Superior temporal gyrus (tissue), 1 donor: ENCODE measurements around the gene ARF1.

Source experiments
- DNase-seq: peaks from one replicate; pipeline ENCODE4 v3.0.0-alpha.2; 2016; ENCODE audit errors: extremely low spot score

The ARF1 gene

GRCh38 chr1:228087771-228088251, 5.3 kb downstream of the ARF1 start:
- DNase-seq: no peak

- DNase-seq: no peak
Observed at GRCh38 chr1:228088586-228089498, 6.3 kb downstream of the ARF1 start.

DNA sequence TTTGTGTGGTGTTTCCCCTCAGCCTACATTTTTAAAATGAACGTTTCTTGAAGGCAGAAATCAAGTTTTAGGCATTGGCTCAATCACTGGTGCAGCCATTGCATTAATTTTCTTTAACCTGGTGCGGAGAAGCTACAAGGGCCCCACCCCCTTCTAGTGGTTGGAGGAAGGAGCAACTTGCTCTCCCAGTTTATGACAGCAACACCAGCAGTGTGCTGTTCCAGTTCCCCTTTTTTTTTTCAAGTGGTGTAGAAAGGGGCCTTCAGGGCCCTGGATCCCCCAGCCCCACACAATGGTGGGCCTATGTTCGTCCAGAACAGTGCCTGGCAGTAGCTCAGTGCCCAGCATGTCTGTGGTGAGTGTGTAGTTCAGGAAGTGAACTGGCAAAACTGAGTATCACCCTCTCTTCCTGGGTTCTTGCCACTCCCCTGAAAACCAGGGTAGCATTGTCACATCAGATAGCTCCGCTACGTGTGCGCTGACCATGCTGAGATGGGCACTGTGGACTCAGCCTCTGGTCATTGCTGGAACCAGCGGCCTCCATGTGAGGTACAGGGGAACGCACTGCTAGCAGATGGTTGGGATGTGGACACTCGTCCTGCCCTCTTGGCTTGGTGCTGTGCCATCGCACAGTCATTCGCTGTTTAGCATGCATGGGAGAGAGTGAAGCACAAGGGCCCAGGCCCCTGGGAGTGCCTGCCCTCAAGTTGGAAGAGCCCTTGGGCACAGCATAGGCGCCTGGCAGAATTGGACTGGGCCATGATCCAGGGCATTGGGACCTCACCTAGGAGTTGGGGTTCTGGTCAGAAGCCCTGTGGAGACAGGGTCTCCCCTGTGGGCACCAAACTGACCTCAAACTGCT, 7.2 kb downstream of the ARF1 start:
- no peak for DNase-seq

GRCh38 chr1:228090613-228091081, 8.1 kb downstream of the ARF1 start:
- DNase-seq: no peak

DNA sequence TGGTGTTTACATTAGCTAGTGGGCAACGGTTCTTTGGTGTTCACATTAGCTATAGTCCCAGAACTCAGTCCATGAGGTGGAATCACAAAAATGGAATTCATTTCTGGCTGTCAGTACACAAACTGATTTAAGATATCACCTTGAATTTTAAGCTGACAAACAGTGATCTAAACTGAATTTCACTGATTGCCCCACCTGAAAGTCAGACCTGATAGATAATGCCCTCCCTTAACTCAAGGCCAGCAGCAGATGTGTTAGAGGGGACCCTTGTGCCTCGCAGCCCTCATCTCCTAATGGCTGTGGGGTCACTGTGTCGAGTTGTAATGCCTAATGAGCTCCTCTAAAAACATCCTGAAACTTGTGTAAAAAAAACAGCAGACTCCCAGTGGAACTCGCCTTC, 8.6 kb downstream of the ARF1 start:
- no peak for DNase-seq

- no peak for DNase-seq
Observed at GRCh38 chr1:228092342-228093049, 10.0 kb downstream of the ARF1 start.

DNA sequence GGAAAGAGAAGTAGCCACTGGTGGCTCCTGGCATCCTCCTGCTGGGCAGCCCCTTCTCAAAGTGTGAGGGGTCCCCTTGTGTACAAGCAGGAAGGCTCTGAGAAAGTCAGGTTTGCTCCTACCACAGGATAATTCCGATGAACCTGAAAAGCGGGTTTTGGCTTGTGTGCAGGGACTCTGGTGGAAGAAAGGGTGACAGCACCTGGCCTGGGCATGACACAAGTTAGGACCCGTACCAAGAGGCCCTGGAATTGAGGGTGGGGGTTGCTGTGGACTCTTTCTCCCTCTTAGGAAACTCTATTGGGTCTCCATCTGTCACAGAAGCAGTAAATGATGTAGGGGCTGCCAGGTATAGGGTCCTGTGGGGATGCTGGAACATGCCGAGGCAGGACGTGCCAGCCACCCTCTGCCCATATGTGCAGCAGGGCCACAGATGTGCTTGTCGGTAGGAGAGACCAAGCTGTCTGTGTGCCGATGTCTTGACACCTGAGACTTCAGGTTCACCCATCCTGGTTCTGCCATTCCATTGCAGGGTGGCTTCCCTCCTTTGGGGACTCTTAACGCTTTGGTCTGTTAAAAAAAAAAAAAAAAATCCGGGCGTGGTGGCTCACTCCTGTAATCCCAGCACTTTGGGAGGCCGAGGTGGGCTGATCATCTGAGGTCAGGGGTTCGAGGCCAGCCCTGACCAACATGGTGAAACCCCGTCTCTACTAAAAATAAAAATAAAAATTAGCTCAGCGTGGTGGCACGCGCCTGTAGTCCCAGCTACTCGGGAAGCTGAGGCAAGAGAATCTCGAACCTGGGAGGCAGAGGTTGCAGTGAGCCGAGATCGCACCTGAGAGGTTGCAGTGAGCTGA, 10.8 kb downstream of the ARF1 start:
- no peak for DNase-seq

- DNase-seq: no peak
Observed at GRCh38 chr1:228094432-228095016, 12.0 kb downstream of the ARF1 start.

DNA sequence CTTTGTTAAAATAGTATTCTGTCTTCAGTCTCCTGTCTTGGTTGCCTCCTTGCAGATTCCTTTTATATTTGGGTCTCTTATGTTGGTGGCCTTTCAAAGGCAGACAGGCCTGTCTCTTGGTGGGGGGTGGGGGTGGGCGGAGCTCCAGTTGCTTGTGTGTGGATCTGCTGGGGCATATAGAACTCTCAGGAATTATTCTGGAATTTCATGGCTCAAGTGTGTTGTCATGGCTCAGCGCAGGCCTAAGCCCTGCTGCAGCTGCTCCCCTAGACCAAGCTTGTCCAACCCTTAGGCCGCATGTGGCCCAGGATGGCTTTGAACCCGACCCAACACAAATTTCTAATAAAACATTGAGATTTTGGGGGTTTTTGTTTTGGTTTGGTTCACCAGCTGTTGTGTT, 12.7 kb downstream of the ARF1 start:
- no peak for DNase-seq

GRCh38 chr1:228095938-228096337, 13.4 kb downstream of the ARF1 start:
- DNase-seq: no peak

GRCh38 chr1:228096416-228097332, 14.2 kb downstream of the ARF1 start:
- no peak for DNase-seq

- DNase-seq: no peak
Observed at GRCh38 chr1:228097333-228098081, 15.0 kb downstream of the ARF1 start.

DNA sequence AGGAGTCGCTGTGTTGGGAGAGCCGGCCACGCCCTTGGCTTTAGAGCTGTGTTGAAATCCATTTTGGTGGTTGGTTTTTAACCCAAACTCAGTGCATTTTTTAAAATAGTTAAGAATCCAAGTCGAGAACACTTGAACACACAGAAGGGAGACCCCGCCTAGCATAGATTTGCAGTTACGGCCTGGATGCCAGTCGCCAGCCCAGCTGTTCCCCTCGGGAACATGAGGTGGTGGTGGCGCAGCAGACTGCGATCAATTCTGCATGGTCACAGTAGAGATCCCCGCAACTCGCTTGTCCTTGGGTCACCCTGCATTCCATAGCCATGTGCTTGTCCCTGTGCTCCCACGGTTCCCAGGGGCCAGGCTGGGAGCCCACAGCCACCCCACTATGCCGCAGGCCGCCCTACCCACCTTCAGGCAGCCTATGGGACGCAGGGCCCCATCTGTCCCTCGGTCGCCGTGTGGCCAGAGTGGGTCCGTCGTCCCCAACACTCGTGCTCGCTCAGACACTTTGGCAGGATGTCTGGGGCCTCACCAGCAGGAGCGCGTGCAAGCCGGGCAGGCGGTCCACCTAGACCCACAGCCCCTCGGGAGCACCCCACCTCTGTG, 15.9 kb downstream of the ARF1 start:
- no peak for DNase-seq

GRCh38 chr1:228099331-228099732, 16.8 kb downstream of the ARF1 start:
- DNase-seq: no peak

GRCh38 chr1:228100822-228101613, 18.5 kb downstream of the ARF1 start:
- no peak for DNase-seq

DNA sequence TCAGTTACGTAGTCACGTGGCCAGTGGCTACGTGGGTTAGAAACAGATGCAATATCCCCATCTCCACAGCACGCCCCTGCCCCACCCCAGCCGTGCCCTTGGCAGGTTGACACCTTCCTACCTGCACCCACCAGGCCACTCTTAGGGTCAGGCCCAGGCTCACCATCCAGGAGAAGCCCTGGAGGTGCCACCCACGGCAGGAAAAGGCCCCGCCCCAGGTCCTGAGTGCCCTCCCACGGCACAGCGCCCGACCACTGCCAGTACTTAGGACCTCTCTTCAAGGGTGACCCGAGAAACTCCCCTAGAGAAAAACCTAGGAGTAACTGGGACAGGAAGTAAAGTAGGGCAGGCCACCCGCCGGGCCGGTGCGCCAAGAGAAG, 19.1 kb downstream of the ARF1 start:
- no peak for DNase-seq

DNA sequence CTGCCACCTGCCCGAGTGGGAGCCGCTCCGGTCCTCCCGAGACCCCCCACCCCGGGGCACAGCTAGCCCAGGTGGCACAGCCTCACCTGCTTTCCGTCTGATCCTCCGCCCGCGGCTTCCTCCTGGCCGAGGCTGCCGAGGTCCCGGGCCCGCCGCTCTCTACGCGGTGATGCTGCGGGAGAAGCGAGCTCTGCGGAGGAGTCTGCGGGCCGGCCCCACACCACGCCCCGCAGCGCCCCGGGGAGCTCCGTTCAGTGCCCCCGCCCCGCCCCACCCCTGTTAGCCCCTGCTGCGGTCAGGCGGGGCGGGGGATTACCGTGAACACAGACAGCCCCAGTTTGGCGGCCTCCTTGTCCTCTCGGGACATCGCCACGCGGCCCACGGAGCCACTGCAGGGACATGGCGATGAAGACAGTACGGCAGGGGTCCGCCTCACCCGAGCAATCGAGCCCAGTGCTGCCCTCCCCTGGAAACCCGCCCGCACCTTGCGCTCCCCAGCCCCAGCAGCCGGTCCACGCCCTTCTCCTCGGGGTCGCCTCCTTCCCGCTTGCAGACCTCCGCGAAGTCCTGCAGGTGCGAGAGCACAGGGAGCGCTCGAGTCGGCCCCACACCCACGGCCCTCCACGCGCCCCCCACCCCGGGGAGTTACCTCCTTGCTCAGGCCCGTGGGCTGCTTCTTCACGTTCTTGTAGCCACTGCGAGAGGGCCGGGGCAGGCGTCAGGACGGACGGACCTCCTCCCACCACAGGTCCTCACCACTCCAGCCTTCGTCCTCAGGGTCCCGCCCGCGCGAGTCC, 19.7 kb downstream of the ARF1 start:
- no peak for DNase-seq
